GM12801 (cell line): Measurements from ENCODE around the gene SYTL1.

Experiments
- TF ChIP-seq, protein P1 (sequence below): IDR thresholded peaks from one replicate; pipeline ENCODE4 v1.5.1; 2011; ENCODE audit warnings: control low read depth; ENCODE audit not compliant: insufficient read length; ENCODE audit errors: extremely low read depth

SYTL1 gene

GRCh38 chr1:27366411-27367159 lies 24.8 kb downstream of the SYTL1 start, which contains the start of gene MAP3K6:
Gene MAP3K6 (minus strand): TSS chr1:27366961. CDS start chr1:27366597, 364 bp downstream.
- TF ChIP-seq, protein P1, sequence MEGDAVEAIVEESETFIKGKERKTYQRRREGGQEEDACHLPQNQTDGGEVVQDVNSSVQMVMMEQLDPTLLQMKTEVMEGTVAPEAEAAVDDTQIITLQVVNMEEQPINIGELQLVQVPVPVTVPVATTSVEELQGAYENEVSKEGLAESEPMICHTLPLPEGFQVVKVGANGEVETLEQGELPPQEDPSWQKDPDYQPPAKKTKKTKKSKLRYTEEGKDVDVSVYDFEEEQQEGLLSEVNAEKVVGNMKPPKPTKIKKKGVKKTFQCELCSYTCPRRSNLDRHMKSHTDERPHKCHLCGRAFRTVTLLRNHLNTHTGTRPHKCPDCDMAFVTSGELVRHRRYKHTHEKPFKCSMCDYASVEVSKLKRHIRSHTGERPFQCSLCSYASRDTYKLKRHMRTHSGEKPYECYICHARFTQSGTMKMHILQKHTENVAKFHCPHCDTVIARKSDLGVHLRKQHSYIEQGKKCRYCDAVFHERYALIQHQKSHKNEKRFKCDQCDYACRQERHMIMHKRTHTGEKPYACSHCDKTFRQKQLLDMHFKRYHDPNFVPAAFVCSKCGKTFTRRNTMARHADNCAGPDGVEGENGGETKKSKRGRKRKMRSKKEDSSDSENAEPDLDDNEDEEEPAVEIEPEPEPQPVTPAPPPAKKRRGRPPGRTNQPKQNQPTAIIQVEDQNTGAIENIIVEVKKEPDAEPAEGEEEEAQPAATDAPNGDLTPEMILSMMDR, result no peak

GRCh38 chr1:27367160-27367650 lies 25.4 kb downstream of the SYTL1 start:
- TF ChIP-seq, protein P1, result no peak

GRCh38 chr1:27368869-27369582 lies 27.2 kb downstream of the SYTL1 start:
- TF ChIP-seq, protein P1, result no peak

DNA sequence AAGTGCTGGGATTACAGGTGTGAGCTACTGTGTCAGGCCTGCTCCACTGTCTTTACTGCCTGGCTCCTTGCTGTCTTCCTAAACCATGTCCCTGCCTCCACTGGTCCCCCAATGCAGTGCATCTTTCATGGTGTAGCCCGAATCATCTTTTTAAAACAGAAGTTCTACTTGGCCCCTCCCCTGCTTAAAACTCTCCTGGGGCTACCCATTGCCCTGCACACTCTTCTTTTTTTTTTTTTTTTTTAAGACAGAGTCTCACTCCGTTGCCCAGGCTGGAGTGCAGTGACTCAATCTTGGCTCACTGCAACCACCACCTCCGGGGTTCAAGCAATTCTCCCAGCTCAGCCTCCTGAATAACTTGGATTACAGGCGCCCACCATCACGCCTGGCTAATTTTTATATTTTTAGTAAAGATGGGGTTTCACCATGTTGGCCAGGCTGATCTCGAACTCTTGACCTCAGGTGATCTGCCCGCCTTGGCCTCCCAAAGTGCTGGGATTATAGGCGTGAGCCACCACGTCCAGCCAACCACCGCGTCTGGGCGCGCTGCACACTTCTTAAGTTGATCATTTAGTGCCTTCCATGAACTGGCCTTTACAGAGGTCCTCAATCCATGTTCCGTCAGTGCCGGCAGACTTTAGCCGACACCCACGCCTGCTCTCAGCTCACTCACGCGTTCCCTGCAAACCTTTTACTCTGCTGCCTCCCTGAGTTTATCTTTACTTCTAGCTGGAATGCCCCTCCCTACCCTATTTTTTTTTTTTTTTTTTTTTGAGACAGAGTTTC lies 30.4 kb downstream of the SYTL1 start:
- TF ChIP-seq, protein P1, result no peak

GRCh38 chr1:27372808-27373690 lies 31.2 kb downstream of the SYTL1 start:
- TF ChIP-seq, protein P1, result no peak

GRCh38 chr1:27374362-27375086 lies 32.7 kb downstream of the SYTL1 start, which contains the start of gene FCN3:
Gene FCN3 (minus strand): TSS chr1:27374824. CDS start chr1:27374818, 6 bp downstream.
- TF ChIP-seq, protein P1, result no peak
